Bronchial epithelial cell (primary cell): Measurements from ENCODE around the gene TTC6. TPM values are rescaled to one million over a fixed set of nuclear protein-coding genes. Genes with fewer than 3 reads are reported as not detected.

Experiments used
- DNase-seq: peaks from one replicate; pipeline ENCODE4 v3.0.0-alpha.2; 2010; ENCODE audit warnings: low read depth
- FAIRE-seq: peaks from 2 replicates; lab custom pipeline; 2011; peaks lifted over from hg19 to GRCh38; lab: Jason Lieb, UNC
- H3K27me3 ChIP-seq: 2 replicates; pipeline ENCODE4 v1.5.1; 2011; ENCODE audit warnings: low read length; ENCODE audit not compliant: control insufficient read depth, insufficient read depth
- H3K36me3 ChIP-seq: 2 replicates; pipeline ENCODE4 v1.5.1; 2011; ENCODE audit warnings: low read length; ENCODE audit not compliant: control insufficient read depth, insufficient read depth
- H3K4me3 ChIP-seq: 2 replicates; pipeline ENCODE4 v1.5.1; 2011; ENCODE audit warnings: mild to moderate bottlenecking, low read depth, low read length, control low read depth
- CTCF ChIP-seq: IDR thresholded peaks from 2 replicates; pipeline ENCODE4 v1.5.1; 2011; ENCODE audit warnings: mild to moderate bottlenecking, moderate library complexity, low read length, control low read depth, inconsistent platforms; ENCODE audit not compliant: insufficient read depth, severe bottlenecking
- total RNA-seq: library from RNA; depleted of rRNA; stranded (reverse); fragments of >200 nt; gene quantifications from 2 replicates; pipeline ENCODE4 v1.2.1, GENCODE V29; 2014

Gene TTC6
- total RNA-seq, 1 donor from 2014 or later: 0.53 TPM

GRCh38 chr14:37583358-37584210, 11.8 kb upstream of the TTC6 start:
- H3K27me3 ChIP-seq: no peaks in the 10 kb centered on the region
- H3K4me3 ChIP-seq: peak overlapping the region; percentile 51
- H3K36me3 ChIP-seq: no peaks in the 10 kb centered on the region
- no peak for TF ChIP-seq CTCF
- DNase-seq (no peak), FAIRE-seq (no peak)

- H3K27me3 ChIP-seq: no peaks in the 10 kb centered on the region
- DNase-seq: peak; percentile 25
- TF ChIP-seq CTCF: no peak
- no peaks in the 10 kb centered on the region for H3K36me3 ChIP-seq
- H3K4me3 ChIP-seq: peak overlapping the region; percentile 51
- no peak for FAIRE-seq
Observed at GRCh38 chr14:37584211-37585100, 11.0 kb upstream of the TTC6 start.

GRCh38 chr14:37585101-37585511, 10.3 kb upstream of the TTC6 start:
- DNase-seq (peak; percentile 67), FAIRE-seq (no peak)
- Histone ChIP-seq H3K4me3 (peak overlapping the region; percentile 51), H3K36me3 (no peaks in the 10 kb centered on the region), H3K27me3 (no peaks in the 10 kb centered on the region)
- no peak for TF ChIP-seq CTCF

- FAIRE-seq (no peak), DNase-seq (peak; percentile 58)
- Histone ChIP-seq H3K4me3 (no peak overlapping the region), H3K27me3 (no peaks in the 10 kb centered on the region), H3K36me3 (no peaks in the 10 kb centered on the region)
- TF ChIP-seq CTCF: no peak
Observed at GRCh38 chr14:37585971-37586796, 9.2 kb upstream of the TTC6 start.

- FAIRE-seq (no peak), DNase-seq (no peak)
- no peak for TF ChIP-seq CTCF
- no peaks in the 10 kb centered on the region for H3K36me3 ChIP-seq
- H3K4me3 ChIP-seq: no peak overlapping the region
- no peaks in the 10 kb centered on the region for H3K27me3 ChIP-seq
Observed at GRCh38 chr14:37586797-37587130, 8.7 kb upstream of the TTC6 start.
